Fibroblast of skin of right quadriceps (primary cell): ENCODE measurements around the gene PACS2.
"Not testable (repeated sequence)": the region's sequence is repeated elsewhere in the genome, so short reads cannot be mapped to it uniquely, and the experiment has no call there.

Experiments used
- DNase-seq: peaks from one replicate; pipeline ENCODE4 v3.0.0-alpha.2; 2013

Gene PACS2

DNA sequence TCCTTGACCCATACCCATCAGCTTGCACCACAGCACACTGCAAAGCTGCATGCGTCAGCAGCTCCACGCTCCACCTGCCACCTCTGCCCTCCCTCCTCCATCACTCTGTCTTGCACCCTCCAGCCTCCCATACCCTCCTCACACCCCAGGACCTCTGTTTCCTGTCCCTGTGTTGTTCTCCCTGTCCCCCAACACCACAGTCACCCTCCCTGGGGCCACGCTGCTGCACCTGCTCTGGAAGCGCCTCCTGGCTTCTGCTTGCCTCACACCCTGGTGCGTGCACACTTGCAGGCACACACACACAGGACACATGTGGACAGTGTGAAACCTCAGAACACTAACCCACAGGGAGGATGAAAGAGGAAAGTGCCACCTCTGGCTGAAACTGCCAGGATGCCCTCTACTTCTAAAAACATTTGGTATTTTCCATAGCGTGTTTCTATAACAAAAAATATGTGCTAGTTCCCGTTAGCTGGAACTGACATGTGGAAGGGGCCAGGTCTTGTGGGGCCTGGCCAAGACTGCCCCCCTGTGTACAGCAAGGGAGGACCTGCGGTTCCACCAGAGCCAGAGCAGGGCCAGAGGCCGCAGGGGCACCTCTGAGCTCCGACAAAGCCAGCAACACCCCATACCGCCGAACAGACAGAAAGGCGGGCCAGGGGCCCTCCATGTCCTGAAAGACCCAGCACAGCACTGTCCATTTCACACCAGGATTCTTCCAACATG lies 23.8 kb upstream of the PACS2 start:
- DNase-seq, result no peak

DNA sequence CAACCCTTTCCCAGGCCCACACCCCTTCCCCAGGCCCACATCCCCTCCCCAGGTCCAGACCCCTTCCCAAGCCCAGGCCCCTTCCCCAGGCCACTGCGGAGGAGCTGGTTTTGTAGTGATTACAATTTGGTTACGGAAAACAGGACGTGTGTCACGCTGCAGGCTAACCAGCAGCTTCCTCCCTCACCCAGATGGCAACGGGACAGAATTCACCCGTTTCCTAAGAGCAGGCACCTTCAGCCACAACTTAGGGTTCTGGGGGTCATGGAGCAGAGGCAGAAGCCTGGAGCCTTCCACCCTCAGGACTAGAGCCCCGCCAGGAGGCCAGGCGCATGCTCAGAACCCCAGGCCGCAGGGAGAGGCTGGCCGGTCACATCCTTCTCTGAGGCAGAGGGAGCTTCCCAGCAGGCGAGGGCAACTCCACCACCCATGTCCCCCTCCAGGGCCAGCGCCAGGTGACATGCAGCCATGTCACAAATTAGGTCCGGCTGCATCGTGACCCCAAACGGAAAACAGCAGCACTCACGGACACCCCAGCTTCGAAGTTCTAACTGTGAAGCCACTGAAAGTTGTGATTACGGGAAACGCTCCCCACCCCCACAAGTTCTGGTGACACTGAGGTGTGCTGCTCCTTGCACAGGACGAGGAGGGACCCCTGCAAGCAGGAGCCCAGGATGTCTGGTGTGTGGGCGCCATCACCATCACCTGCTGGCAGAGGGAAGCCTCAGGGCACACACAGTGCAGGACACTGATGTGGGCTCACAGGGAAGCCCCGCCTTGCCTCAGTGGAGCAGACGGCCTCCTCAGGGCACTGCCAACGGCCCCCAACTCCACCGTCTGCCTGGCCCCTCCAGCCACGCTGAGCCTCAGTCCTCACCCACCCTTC lies 21.5 kb upstream of the PACS2 start:
- DNase-seq, result no peak

DNA sequence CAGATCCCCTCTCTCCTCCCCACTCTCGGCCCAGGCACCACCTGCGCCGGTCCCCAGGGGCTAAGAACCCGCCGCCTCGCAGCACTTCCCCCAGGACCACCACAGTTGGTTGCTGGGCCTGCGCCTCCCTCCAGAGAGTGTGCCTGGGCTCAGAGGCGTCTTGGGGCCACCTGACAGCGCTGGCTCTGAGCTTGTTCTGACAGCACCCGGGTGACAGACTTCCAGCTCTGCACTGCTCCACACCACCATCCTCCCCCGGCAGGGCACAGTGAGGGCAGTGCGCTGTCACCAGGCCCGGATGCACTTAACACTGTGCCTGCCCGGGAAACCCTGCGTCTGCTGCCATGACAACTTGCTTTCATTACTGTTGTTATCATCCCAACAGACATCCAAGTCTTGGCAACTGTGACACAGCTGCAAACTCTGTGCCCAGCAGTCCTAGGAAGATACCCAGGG lies 20.4 kb upstream of the PACS2 start:
- DNase-seq, result peak; percentile 21

DNA sequence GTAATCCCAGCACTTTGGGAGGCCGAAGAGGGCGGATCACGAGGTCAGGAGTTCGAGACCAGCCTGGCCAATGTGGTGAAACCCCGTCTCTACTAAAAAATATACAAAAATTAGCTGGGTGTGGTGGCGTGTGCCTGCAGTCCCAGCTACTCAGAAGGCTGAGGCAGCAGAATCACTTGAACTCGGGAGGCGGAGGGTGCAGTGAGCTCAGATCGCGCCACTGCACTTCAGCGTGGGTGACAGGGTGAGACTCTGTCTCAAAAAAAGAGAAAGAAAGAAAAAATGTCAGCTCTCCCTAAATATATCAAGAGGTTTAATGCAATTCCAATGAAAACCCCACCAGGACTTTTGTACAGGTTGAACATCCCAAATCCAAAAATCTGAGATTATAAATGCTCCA lies 17.2 kb upstream of the PACS2 start:
- DNase-seq, result not testable (repeated sequence)

DNA sequence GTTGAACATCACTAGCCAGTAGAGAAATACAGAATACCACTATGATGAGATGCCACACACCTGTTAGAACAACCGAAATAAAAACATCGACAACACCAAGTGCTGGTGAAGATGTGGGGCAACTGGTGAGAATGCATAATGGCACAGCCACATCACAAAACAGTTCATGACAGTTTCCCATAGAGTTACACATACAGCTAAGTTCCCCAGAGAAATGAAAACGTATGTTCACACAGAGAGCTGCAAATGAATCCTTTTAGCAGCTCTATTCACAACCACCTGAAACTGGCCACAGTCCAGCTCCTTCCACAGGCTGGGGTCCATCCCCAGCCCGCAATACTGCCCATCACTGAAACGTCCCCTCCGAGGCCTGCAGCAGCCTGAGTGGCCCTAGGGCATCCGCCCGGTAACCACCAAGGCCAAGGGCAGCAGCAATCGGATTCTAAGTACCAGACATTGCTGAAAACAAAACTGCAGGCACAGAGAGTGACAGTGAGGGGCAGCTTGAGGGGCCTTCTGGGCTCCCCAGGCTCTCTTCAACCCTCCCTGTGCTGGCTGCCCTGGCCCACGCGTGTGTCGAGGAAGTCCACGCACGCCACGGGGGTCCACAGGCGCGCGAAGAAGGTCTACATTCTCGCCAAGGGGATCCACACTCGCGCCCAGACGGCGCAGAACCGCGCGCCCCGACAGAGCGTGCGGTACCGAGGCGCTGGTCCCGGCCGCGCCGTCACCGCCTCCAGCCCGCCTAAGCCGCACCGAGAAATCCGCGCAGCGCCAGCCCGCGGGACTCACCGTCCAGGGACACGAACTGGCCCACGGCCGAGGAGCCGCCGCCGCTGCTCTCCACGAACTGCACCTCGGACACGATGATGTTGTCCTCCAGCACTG lies 14.7 kb upstream of the PACS2 start:
- DNase-seq, result peak; percentile 10

DNA sequence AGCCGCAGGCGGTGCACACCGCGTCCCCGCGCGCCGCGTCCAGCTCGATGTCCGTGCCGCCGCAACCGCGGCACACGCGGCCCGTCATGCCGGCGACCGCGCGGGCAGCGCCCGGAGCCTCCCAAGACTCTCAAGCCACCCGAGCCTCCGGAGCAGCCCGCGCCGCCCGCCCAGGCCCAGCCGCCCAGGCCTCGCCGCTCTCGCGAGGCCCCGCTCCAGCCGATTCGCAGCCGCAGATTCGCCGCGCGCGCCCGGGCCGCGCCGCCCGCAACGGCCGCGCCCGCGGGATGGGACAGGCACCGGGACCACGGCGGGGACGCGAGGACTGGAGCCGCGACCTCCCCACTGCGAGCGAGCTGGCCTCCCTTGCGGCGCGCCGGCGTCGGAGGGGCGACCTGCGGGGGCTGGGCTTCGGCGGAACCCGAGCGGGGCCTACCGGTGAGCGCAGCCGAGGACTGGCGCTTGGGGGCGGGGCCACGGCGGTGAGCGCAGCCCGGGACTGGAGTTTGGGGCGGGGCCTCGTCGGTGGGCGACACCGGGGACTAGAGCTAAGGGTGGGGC lies 13.9 kb upstream of the PACS2 start, which contains the start of gene BRF1:
TSS of gene BRF1 (minus strand) at position 460 of the 561 bp plus-strand sequence. CDS start at position 88, 372 bp downstream.
- DNase-seq, result peak; percentile 92

DNA sequence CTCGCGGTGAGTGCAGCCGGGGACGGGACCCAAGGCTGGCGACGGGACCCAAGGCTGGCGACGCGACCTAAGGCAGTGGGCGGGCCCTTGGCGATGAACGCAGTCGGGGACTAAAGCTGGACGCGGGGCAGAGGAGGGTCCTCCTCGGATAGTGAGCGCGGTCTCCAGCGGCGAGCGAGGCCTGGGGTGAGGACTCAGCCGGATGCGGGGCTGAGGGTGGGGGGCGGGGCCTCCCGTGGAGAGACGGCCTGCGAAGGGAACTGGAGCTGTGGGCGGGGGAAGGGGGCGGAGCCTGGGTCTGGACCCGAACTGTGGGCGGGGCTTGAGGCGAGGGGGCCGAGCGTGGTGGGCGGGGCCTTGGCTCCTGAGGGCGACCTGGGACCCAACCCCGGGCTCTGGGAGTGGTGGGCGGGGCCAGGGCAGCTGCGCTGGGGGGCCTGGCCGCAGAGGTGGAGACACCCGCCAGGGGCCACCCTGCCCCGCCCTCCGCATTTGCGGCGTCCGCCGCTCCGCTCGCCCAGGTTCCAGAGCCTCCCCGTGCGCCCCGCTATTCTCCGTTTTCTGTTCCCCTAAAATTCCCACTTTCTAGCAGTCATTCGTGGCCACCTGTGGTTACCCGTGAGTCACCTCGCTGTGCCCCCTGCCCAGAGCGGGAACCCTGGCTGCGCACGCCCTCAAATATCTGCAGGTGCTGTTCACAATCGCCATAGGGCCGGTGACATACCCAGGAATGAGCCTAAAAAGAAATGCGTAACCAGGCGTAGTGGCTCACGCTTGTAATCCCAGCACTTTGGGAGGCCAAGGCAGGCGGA lies 13.2 kb upstream of the PACS2 start:
- DNase-seq, result peak; percentile 92

DNA sequence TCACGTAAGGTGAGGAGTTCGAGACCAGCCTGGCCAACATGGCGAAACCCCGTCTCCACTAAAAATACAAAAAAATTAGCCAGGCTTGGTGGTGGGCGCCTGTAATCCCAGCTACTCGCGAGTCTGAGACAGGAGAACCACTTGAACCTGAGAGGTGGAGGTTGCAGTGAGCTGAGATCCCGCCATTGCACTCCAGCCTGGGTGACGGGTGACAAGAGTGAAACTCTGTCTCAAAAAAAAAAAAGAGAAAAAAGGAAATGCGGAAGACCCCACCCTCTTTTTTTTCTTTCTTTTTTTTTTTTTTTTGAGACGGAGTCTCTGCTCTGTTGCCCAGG lies 12.7 kb upstream of the PACS2 start:
- DNase-seq, result not testable (repeated sequence)

DNA sequence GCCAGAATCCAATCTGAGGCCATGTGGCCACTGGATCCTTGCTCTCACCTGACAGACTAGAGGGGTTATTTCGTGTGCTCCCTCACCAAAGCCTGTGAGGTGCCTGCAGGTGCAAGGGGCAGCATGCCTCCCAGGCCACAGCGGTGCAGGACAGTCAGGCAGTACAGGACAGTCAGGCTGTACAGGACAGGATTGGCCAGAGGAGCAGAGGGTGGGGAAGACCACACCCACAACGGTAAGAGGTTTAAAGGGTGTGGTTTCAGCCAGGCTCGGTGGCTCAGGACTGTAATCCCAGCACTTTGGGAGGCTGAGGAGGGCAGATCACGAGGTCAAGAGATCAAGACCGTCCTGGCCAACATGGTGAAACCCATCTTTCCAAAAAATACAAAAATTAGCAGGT lies 10.6 kb upstream of the PACS2 start:
- no peak for DNase-seq

DNA sequence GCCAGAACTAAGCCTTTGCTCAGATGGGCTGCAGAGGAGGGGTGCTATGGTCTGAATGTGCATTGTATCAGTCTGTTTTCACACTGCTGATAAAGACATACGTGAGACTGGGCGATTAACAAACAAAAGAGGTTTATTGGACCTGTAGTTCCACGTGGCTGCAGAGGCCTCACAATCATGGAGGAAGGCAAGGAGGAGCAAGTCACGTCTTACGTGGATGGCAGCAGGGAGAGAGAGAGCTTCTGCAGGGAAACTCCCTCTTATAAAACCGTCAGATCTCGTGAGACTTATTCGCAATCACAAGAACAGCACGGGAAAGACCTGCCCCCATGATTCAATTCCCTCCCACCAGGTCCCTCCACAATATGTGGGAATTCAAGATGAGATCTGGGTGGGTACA lies 10.0 kb upstream of the PACS2 start:
- no peak for DNase-seq

DNA sequence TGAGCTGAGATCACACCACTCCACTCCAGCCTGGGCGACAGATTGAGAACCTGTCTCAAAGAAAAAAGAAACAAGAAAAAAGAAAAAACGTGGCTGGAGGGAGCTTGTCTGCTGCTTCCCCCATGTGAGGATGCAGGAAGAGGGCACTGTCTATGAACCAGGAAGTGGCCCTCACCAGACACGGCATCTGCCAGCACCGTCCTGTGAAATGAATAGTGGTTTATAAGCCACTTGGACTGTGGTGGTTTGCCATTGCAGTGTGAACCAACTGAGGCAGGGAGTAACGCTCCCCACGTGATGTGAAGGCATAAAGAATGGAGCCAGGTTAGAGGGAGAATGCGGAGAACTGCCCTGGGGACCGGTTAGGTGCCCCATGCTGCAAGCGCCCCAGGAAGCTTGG lies 9.2 kb upstream of the PACS2 start:
- no peak for DNase-seq

DNA sequence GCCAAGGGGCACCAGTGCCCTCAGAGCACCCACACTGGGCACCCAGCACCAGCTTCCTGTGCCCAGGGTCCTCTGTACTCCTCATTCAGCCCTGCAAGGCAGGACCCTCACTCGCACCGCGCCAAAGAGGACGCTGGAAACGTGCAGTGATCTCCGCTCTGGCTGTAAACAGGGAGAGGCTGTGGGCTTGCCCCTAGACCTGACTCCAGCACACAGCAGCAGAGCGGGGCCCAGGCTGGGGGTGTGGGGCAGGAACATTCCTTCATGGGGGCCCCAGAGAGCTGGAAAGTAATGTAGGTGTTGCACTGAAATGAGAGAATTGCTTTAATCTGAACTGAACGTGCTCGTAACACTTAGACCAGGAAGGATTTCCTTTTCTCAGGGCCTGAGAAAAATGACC lies 8.8 kb upstream of the PACS2 start:
- DNase-seq, result no peak

DNA sequence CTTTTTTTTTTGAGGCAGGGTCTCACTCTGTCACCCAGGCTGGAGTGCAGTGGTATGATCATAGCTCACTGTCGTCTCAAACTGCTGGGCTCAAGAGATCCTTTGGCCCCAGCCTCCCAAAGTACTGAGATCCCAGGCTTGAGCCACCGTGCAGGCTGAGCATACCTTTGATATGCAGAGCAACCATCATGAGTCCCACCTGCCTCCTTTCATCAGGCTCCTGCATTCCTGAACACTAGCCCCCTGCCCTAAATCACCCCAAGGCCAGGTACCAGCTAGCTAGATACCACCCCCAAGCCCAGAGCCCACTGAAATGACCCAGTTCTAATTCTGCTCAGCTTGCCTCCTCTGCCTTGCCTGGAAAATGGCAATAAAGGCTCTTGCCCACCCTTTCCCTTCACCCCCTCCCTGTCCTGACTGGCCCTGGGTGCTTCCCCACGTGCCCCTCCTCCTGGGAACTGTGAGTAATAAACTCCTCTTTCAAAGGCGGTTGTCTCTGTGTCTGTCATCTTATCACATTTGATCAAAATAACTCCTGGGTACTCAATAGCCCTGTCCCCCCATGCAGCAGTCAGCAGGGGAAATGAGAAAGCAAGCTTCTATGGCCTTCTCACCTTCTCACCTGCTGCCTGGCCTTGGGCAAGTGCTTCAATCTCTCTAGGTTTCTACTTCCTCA lies 7.4 kb upstream of the PACS2 start:
- DNase-seq, result no peak

DNA sequence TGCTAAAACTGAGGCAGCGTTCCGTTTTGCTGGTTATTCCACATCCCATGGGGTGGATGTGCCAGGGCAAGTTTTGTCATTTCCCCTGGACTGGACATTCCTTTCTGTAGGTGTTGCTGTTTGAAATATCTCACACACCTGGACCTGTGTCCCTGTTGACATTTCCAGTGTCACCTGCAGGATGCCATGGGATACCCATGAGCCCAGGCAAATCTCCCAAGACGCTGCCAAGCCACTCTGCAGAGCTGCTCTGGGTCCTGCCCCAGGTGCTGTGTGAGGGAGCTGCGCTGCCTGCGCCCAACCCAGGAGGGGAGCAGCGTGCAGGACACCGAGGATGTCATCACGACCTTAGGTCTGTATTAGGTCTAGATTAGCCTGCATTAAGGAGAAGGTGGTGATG lies 5.2 kb upstream of the PACS2 start:
- no peak for DNase-seq

DNA sequence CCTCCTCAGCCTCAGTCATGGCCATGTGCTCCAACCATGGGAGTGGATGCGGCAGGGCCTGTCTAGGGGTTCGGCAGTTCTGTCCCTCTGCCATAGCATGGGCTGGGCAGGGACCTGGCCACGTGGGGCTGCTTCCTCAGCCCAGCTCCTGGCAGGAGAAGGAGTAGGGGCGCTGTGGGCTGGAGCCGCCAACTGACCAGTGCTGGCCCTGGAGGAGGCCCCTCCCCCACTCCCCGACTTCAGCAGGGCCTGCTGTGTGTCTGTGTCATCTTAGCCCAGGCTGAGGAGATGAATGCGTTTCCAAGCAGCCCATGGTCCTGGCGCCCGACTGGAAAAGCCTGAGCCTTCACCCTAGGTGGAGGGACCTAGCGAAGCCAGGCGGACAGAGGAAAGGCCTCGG lies 2.7 kb upstream of the PACS2 start:
- no peak for DNase-seq

DNA sequence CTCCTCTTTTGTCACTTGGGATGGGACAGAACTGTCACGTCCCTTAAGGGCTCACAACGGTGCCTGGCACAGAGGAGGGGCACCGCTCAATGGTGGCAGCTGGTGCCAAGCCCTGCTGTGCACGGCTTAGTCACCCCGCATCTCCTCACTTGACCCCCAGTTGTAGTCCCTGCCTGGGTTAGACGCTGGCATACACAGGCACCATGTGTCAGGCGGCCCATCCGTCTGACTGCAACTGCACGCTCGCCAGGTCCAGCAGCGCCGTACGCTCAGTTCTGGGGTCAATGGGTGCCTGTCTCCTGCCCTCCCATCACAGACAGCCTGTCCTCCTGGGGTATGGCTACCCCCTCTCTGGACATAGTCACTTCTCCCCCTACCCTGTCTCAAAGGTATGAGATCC lies 1.6 kb upstream of the PACS2 start:
- no peak for DNase-seq

DNA sequence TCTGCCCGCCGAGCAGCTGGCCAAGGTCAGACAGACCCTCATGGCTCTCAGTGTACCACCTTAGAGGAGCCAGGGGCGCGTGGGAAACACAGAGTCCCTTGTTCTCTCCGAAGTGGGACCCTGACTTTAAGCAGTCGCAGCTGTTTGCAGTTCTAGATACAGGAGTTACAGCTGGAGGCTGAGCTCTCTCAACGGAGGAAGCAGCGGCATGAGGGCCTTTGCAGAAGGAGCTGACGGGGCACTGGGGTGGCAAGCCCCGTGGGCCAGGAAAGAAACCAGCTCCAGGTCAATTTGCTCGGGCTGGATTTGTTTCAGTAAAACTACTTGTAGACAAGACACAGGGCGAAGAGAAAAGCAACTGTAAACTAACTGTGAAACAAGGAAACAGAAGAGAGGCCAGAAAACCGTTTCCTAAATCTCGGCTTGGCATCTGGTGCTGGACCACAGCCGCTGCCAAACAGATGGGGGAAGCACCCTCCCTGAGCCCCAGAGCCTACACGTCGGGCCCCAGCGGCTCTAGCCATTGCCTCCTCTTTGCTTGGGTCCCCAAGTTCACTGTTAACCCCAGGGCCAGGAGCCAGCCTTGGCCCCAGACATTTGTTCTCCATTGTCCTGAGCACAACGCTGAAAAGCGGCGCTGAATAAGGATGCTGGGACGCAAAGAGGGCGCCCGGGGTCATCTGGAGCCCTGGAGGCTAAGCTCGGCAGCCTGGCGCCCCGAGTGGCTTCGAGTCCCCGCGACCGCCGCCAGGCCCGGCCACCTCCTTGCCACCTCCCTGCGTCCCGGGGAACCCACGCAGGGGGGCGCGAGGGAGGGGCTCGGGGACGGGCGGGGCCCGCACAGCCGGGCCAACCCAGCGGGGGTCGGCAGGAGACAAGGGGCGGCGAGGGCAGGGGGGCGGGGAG lies 914 bp upstream of the PACS2 start:
- DNase-seq, result peak; percentile 6

DNA sequence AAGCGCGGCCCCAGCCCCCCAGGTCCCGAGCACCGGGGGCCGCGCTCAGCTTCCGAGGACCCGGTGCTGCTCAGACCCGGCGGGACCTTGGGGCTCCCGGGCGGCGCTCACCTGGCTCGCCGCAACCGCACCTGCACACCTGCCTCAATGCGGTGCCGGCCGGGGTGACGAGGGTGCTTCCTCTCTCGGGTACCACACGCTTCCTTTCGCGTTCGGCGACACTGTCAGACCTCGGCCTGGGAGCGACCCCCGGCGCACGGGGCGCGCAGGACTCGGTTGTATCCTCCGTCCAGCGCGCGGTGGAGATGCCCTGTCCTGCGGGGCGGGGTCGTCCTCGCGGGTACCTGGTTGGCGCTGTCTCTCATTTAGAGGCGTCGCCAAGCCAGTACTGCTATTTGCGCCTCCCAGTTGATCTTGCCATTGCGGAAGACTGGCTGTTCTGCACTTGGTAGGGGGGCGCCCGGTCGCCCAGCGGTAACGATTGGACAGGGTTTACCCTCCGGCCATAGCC lies 718 bp downstream of the PACS2 start:
- no peak for DNase-seq

DNA sequence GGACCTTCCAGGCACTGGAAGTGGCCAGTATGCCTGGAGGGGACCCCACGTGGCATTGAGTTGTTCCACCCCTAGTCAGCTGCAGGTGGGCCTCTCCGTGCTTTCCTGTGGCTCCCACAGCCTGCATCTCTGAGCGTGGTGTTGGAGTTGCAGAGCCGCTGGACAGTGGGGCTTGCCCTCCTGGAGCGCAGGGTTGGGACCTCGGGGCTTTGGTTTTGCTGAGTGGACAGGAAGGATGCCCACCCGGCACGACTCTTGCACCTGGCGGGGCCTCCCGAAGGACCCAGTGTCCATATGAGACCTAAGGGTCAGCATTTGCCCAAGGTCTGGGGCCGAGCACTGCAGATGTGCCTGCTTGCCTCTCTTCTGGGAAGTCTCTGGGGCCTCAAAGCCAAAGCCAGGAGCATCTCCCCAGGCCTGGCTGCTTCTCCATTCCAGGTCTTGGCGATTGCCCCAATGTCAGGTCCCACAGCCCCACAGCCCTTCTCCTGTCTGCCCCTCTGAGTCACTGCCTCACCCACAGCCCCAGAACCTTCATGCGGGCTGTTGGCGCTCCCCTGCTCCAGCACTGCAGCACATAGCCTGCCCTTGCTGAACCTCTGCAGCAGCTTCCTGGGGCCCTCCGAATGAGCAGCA lies 1.5 kb downstream of the PACS2 start:
- DNase-seq, result no peak

DNA sequence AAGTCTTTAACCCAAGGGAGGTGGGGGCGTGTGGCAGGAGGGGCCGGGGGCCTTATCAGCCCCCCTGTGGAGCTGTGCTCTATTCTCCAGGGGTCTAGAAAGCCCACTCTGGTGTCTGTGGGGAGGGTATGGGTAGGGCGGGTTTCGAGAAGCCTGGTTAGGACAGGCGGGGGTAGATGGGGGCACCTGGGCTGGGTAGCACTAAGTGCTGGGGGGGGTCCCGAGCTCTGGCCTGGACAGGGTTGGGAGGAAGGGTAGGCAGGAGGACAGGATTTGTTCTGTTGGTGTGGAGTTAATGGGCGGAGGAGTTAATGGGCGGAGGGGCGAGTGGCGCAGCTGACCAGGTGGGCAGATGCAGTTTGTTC lies 2.0 kb downstream of the PACS2 start:
- no peak for DNase-seq
